Measurements from ENCODE around the gene MERTK. TPM values are rescaled to one million over a fixed set of nuclear protein-coding genes. Genes with fewer than 3 reads are reported as not detected.
A peak's percentile ranks its signal among the peaks of the same experiment; 100 is the strongest.

The MERTK gene
- total RNA-seq, 4 donors from 2014 or later: 29.4 to 63.0 (median 48.6) TPM

DNA sequence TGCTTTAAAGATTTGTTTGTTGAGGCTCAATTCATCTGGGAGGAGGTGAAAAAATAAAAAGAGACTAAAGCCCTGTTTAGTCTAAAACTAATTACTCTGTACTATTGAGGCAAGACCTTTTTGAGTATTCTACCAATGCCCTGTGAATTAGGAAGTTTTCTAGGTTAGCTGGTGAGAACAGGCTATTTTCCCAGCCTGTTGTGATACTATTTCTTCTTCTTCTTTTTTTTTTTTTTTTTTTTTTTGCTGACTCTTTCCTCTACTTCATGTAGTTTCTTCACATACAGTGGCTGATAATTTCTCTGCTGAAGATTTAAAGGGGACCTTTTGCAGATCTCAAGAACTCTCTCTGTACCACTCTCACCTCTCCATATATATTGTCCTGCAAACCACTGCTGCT lies 147.8 kb downstream of the MERTK start:
- DNase-seq (ENCODE audit: low spot score): no peak
- no peak for ATAC-seq (ENCODE audit: low FRiP score)
- no peak for TF ChIP-seq CTCF (IDR thresholded peaks at IDR 0.05)

GRCh38 chr2:112047537-112048235 lies 149.3 kb downstream of the MERTK start:
- TF ChIP-seq CTCF (IDR thresholded peaks at IDR 0.05): no peak
- DNase-seq (ENCODE audit: low spot score) (no peak), ATAC-seq (ENCODE audit: low FRiP score) (peak; percentile 64)

- ATAC-seq (ENCODE audit: low FRiP score): no peak
- no peak for DNase-seq (ENCODE audit: low spot score)
- TF ChIP-seq CTCF (IDR thresholded peaks at IDR 0.05): no peak
These were observed 149.8 kb downstream of the MERTK start for GRCh38 chr2:112048236-112048592.

- peak; percentile 79 for ATAC-seq (ENCODE audit: low FRiP score)
- no peak for DNase-seq (ENCODE audit: low spot score)
- no peak for TF ChIP-seq CTCF (IDR thresholded peaks at IDR 0.05)
These were observed 150.5 kb downstream of the MERTK start for GRCh38 chr2:112048887-112049286.

DNA sequence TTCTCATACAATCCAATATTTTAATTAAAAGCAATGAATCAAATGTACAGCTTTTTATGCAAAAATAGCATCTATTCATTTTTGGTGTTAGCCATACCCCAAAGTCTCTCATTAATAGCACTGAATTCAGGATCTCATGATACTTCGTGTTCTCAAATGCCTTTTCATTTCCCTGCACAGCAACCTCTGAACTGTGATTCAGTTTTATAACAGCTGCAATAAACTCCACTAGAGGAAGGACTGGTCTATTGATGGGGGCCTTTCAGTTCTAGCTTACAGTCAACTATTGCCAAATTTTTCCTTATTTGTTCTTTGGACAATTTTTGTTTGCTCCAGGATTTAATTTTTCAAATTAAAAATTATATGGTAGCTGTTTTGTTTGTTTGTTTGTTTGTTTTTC lies 151.9 kb downstream of the MERTK start:
- no peak for TF ChIP-seq CTCF (IDR thresholded peaks at IDR 0.05)
- ATAC-seq (ENCODE audit: low FRiP score): no peak
- DNase-seq (ENCODE audit: low spot score): no peak

GRCh38 chr2:112053917-112054846 lies 155.8 kb downstream of the MERTK start:
- DNase-seq (ENCODE audit: low spot score) (peak; percentile 98), ATAC-seq (ENCODE audit: low FRiP score) (peak; percentile 81)
- no peak for TF ChIP-seq CTCF (IDR thresholded peaks at IDR 0.05)
